Measurements from ENCODE around the gene PRR18. TPM values are rescaled to one million over a fixed set of nuclear protein-coding genes. Genes with fewer than 3 reads are reported as not detected.

PRR18 gene
- total and polyA plus RNA-seq, 11 donors: 0.07 to 0.12 (median 0.10) TPM; not detected in 5

GRCh38 chr6:166306378-166307081, 1.7 kb downstream of the PRR18 start:
- Histone ChIP-seq H3K4me3 (peak overlapping the region in 6 of 12 donors; percentile 37 to 63 (median 48)), H3K27me3 (peaks cover 20 to 68% (median 37%) of the 10 kb centered on the region in 9 donors), H3K36me3 (no peaks in the 10 kb centered on the region), H3K9me3 (no peaks in the 10 kb centered on the region), H3K27ac (no peak overlapping the region), H3K4me1 (peaks cover 0 to 22% (median 6%) of the 10 kb centered on the region in 12 donors)
- no peak for TF ChIP-seq POLR2A (IDR thresholded peaks at IDR 0.05)
- no peak for TF ChIP-seq CTCF (IDR thresholded peaks at IDR 0.05)
- intact Hi-C loops (cut with DNase I): no loop called here
- WGBS, 4 donors: 62 to 78% (median 67%) methylated on average over 23 to 34 of the region's 34 CpGs
- ATAC-seq: no peak
- no peak for DNase-seq

- H3K36me3 ChIP-seq: no peaks in the 10 kb centered on the region
- 60 to 72% (median 64%) methylated on average over 10 of the region's 10 CpGs for WGBS, 4 donors
- H3K4me1 ChIP-seq: peaks cover 0 to 22% (median 6%) of the 10 kb centered on the region in 12 donors
- H3K27ac ChIP-seq: no peak overlapping the region
- no peak overlapping the region for H3K4me3 ChIP-seq
- H3K27me3 ChIP-seq: peaks cover 20 to 68% (median 37%) of the 10 kb centered on the region in 9 donors
- DNase-seq: no peak
- no peak for ATAC-seq
- TF ChIP-seq CTCF (IDR thresholded peaks at IDR 0.05) (no peak), POLR2A (IDR thresholded peaks at IDR 0.05) (no peak)
- no peaks in the 10 kb centered on the region for H3K9me3 ChIP-seq
- intact Hi-C loops (cut with DNase I): no loop called here
Observed at GRCh38 chr6:166305562-166306117, 2.6 kb downstream of the PRR18 start.

GRCh38 chr6:166304106-166304505, 4.1 kb downstream of the PRR18 start:
- peaks cover 0 to 22% (median 6%) of the 10 kb centered on the region in 12 donors for H3K4me1 ChIP-seq
- no peak overlapping the region for H3K4me3 ChIP-seq
- ATAC-seq (no peak), DNase-seq (no peak)
- H3K27ac ChIP-seq: no peak overlapping the region
- H3K27me3 ChIP-seq: peaks cover 20 to 65% (median 33%) of the 10 kb centered on the region in 9 donors
- intact Hi-C loops (cut with DNase I): no loop called here
- H3K9me3 ChIP-seq: no peaks in the 10 kb centered on the region
- TF ChIP-seq CTCF (IDR thresholded peaks at IDR 0.05) (no peak), POLR2A (IDR thresholded peaks at IDR 0.05) (no peak)
- H3K36me3 ChIP-seq: no peaks in the 10 kb centered on the region
- WGBS, 4 donors: 90 to 94% (median 90%) methylated on average over 3 of the region's 3 CpGs

- whole genome bisulfite sequencing, 4 donors: 86 to 91% (median 87%) methylated on average over 17 of the region's 17 CpGs
- Histone ChIP-seq H3K27me3 (peaks cover 6 to 54% (median 19%) of the 10 kb centered on the region in 9 donors), H3K36me3 (no peaks in the 10 kb centered on the region), H3K4me1 (peaks cover 0 to 4% (median 0%) of the 10 kb centered on the region in 12 donors), H3K27ac (no peak overlapping the region), H3K9me3 (no peaks in the 10 kb centered on the region), H3K4me3 (no peak overlapping the region)
- ATAC-seq (no peak), DNase-seq (no peak)
- intact Hi-C loops (cut with DNase I): no loop called here
- no peak for TF ChIP-seq POLR2A (IDR thresholded peaks at IDR 0.05)
- no peak for TF ChIP-seq CTCF (IDR thresholded peaks at IDR 0.05)
Observed at GRCh38 chr6:166301611-166302529, 6.3 kb downstream of the PRR18 start.

Measured in heart left ventricle (tissue), 16 donors.